LNCaP clone FGC (cell line): Measurements from ENCODE around the gene RNF32.
A peak's percentile ranks its signal among the peaks of the same experiment; 100 is the strongest.
"Not testable (repeated sequence)": the region's sequence is repeated elsewhere in the genome, so short reads cannot be mapped to it uniquely, and the experiment has no call there.

Source experiments
- DNase-seq: peaks from one replicate; pipeline ENCODE4 v3.0.0-alpha.2; 2011; ENCODE audit warnings: low read depth
- H3K4me3 ChIP-seq: 2 replicates; pipeline ENCODE4 v1.5.1; 2011; ENCODE audit warnings: mild to moderate bottlenecking, low read depth, low read length, control low read depth
- TF ChIP-seq, protein P1 (sequence below): IDR thresholded peaks from 2 replicates; pipeline ENCODE4 v1.5.1; 2012; ENCODE audit warnings: mild to moderate bottlenecking; ENCODE audit not compliant: control insufficient read depth, insufficient read depth; ENCODE audit errors: extremely low read depth

RNF32 gene

DNA sequence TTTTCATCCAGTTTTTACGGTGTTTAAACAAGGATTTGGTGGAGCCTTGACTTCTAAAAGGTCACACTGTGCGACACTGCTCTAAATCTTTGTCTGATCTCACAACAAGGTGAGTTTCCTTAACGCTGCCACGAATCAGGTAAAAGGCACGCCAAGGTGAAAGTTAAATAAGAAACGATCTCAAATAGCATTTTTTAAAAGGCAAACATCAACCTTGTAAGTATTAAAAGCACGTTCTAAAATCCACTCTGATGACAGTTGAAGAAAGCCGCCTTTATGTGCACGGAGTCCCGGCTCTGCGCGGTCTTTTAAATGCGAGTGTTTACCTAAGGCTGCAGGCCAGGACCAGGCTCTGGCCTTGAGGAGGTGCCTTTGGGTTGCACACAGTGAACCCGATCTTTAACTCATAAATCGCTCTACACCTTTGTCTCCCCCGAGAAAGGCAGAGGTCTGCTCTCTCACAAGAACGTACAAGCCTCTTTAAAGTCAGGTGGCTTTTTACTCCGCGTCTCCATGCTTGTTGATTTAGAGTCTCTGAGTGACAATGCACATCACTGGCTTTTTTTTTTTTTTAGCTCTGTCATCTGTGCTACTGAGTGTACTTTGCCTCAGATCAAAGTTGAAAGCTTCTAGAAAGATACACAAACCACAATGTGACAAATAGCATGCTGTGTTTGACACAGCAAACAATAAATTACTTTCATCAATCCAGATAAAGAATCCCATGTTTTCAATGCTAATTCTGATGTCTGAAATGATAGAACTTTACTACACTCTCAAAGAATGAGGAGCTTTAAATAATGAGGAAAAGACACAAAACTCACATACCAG lies 25.9 kb upstream of the RNF32 start:
- peak; percentile 79 for DNase-seq
- TF ChIP-seq, protein P1, sequence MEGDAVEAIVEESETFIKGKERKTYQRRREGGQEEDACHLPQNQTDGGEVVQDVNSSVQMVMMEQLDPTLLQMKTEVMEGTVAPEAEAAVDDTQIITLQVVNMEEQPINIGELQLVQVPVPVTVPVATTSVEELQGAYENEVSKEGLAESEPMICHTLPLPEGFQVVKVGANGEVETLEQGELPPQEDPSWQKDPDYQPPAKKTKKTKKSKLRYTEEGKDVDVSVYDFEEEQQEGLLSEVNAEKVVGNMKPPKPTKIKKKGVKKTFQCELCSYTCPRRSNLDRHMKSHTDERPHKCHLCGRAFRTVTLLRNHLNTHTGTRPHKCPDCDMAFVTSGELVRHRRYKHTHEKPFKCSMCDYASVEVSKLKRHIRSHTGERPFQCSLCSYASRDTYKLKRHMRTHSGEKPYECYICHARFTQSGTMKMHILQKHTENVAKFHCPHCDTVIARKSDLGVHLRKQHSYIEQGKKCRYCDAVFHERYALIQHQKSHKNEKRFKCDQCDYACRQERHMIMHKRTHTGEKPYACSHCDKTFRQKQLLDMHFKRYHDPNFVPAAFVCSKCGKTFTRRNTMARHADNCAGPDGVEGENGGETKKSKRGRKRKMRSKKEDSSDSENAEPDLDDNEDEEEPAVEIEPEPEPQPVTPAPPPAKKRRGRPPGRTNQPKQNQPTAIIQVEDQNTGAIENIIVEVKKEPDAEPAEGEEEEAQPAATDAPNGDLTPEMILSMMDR: no peak
- peak overlapping the region; percentile 8; the same call in 1 of the 2 replicates for H3K4me3 ChIP-seq

DNA sequence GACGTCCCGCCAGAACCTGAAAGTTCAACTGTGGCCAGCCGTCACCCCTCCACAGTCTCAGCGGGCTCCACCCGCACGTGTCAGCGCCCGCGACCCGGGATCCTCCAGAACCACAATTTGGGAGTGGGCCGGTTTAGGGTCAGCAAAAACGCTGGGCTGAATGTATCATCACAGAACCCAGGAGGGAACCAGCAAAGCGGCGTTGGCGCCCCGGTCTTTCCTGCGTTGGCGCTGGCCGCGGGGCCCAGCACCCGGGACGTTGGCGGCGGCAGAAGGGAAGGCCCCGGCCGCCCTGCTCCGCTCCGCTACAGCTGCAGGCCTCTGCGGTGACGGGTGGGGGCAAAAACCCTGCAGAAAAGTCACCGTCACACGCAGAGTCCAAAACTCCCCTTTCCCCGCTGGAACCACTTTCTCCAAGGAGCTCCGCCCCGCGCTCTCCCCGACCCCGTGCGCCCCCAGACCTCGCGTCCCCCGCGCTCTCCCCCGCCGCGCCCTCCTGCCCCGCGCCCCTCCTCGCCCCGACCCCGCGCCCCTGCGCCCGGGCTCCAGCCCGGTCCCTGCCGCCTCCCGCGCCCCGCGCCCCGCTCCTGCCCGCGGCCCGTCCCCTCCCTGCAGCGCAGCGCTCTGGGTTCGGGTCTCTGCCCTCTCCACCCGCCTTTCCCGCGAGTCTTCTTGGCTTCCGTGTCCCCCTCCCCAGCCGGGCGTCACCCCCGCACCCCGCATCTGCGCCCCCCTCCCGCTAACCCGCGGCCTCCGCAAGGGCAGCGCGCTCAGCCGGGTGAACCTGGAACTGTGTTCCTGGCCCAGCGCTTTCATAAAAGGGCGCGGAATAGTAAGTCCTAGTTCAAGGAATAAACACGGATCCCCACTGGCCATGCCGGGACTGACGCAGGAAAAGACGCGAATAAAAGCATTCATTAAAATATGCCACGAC lies 24.0 kb upstream of the RNF32 start:
- DNase-seq: no peak
- H3K4me3 ChIP-seq: no peak overlapping the region
- TF ChIP-seq, protein P1: no peak

DNA sequence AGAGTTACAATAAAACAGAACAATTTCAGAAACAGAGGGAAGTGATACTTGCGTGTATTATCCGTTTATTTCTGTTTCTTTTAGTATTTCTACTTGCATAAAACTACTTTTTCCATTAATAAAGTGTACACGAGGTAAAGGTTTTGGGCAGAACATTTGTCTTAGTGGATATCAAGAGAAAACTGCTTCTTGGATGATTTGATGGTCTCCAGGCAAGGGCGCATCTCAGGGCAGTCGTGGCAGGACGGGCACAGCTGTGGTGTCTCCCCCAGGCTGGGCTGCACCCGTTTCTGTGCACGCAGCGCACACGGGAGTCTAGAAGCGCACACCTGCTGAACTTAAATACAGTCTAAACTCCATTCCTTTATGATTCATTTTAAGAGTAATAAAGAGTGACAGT lies 23.4 kb upstream of the RNF32 start:
- DNase-seq: no peak
- H3K4me3 ChIP-seq: no peak overlapping the region
- TF ChIP-seq, protein P1: no peak

DNA sequence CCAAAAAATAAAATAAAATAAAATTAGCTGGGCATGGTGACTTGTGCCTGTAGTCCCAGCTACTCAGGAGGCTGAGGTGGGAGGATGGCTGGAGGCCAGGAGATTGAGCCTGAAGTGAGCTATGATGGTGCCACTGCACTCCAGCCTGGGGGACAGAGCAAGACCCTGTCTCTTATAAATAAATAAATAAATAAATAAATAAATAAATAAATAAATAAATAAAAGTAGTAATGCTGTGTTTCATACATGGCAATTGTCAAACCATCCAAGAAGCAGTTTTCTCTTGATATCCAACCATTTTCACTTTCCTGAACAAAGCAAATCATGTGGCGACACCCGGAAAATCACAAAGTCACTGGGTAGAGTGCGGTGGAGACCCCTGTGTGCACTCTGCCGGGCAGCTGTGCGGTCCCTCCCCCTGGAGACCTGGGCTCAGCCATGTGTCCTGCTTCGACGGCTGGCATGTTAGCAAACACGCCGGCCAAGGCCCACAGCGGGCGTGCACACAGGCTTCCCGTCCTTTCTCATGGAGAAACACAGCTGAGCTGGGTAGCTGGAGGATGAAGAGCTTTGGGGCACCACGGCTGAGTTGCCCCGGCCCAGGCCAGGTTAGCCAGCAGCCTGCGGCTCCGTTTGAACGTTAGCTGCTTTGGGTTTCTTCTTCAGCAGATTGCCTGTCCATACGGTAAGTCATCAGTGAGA lies 22.3 kb upstream of the RNF32 start:
- H3K4me3 ChIP-seq: no peak overlapping the region
- no peak for DNase-seq
- TF ChIP-seq, protein P1: no peak

DNA sequence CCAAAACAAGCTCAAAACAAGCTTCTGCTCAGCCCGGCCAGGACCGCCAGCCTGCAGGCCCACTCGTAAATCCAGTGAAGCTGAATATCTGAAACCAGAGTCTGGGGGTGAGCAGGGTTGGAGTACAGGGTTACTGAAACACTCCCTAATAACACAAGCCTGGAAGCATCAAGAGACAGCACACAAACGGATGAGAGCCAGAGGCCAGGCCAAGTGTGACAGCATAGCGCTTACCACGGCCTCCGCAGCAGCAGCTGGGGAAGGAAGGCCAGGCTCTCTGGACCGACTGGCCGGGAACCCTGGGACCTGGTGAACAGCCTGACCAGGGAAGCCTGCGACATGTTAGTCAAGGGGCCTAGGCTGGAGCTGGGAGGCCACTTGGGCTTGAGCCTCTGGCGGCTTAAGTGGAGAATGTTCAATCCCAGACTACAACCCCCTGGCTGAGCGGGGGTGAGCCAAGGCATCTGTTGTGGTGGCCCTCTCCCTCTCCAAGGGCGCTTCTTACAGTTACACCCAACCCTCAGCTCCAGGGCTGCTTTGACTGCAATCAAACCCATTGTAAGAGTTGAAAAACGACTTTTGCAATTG lies 21.7 kb upstream of the RNF32 start:
- TF ChIP-seq, protein P1: no peak
- DNase-seq: no peak
- no peak overlapping the region for H3K4me3 ChIP-seq

DNA sequence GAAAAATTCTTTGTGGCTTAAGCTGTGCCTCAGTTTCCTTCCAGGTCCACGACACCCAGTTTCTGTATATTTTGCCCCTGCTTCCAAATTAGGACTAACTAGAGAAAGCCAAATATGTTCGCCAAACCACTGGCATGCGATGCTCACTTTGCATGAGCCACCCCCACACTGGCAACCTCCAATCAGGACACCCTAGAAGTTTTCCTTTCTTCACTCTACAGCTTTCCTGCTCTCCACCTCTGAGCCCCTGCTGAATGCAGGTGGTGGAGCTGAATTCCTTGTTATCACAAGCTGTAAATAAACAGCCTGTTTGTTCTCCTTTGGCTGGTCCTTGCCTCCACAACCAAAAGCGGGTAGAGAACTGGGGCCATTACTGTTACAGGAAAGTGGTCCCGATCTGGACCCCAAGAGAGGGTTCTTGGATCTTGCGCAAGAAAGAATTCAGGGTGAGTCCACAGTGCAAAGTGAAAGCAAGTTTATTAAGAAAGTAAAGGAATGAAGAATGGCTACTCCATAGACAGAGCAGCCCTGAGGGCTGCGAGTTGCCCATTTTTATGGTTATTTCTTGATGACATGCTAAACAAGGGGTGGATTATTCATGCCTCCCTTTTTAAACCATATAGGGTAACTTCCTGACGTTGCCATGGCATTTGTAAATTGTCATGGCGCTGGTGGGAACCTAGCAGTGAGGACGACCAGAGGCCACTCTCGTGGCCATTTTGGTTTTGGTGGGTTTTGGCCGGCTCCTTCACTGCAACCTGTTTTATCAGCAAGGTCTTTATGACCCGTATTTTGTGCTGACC lies 20.9 kb upstream of the RNF32 start:
- not testable (repeated sequence) for H3K4me3 ChIP-seq, DNase-seq
